ENCODE results near the gene BABAM2. TPM values are rescaled to one million over a fixed set of nuclear protein-coding genes. Genes with fewer than 3 reads are reported as not detected.

Gene BABAM2
- total RNA-seq, 1 donor from 2014 or later, result 34.6 TPM

DNA sequence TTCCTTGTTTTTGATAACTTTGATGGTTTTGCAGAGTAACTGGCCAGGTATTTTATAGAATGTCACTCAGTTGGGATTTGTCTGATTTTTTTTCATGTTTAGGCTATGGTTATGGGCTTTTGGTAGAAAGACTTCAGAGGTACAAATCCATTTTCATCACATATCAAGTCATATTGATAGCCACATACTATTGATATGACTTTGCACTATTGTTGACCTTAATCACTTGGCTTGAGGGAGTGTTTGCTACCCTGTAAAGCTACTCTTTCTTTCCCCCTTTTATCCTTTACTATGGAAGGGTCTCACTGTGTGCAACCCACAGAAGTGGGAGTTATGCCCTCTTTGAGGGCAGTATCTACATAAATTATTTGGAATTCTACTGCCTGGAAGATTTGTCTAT is 109.8 kb downstream of the BABAM2 start:
- Mint-ChIP-seq H3K27me3 (ENCODE audit: insufficient read depth, low read depth) (peaks cover 2% of the 10 kb centered on the region), H3K4me3 (no peak overlapping the region), H3K36me3 (peaks cover 4% of the 10 kb centered on the region), H3K9me3 (no peaks in the 10 kb centered on the region), H3K27ac (no peak overlapping the region), H3K4me1 (no peaks in the 10 kb centered on the region)
- H3F3A ChIP-seq (ENCODE audit: low read depth), result no peaks in the 10 kb centered on the region
- H3K4me1 ChIP-seq, result no peaks in the 10 kb centered on the region
- no peaks in the 10 kb centered on the region for H4K20me1 ChIP-seq (ENCODE audit: low read depth)
- no peak overlapping the region for H3K4me3 ChIP-seq
- no peak overlapping the region for H3K27ac ChIP-seq
- DNase-seq (ENCODE audit: low spot score), result no peak
- no peaks in the 10 kb centered on the region for H3K36me3 ChIP-seq
- no peaks in the 10 kb centered on the region for H3K79me2 ChIP-seq (ENCODE audit: low read depth)
- H3K27me3 ChIP-seq, result no peaks in the 10 kb centered on the region
- TF ChIP-seq, protein P1, sequence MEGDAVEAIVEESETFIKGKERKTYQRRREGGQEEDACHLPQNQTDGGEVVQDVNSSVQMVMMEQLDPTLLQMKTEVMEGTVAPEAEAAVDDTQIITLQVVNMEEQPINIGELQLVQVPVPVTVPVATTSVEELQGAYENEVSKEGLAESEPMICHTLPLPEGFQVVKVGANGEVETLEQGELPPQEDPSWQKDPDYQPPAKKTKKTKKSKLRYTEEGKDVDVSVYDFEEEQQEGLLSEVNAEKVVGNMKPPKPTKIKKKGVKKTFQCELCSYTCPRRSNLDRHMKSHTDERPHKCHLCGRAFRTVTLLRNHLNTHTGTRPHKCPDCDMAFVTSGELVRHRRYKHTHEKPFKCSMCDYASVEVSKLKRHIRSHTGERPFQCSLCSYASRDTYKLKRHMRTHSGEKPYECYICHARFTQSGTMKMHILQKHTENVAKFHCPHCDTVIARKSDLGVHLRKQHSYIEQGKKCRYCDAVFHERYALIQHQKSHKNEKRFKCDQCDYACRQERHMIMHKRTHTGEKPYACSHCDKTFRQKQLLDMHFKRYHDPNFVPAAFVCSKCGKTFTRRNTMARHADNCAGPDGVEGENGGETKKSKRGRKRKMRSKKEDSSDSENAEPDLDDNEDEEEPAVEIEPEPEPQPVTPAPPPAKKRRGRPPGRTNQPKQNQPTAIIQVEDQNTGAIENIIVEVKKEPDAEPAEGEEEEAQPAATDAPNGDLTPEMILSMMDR (IDR thresholded peaks at IDR 0.05), result no peak
- TF ChIP-seq EZH2 (IDR thresholded peaks at IDR 0.05), result no peak
- no peaks in the 10 kb centered on the region for H3K9me3 ChIP-seq (ENCODE audit: low read depth)
- H2AFZ ChIP-seq (replicated peaks), result no peak overlapping the region
- H3K4me2 ChIP-seq, result no peak overlapping the region
- H3K9ac ChIP-seq, result no peak overlapping the region

DNA sequence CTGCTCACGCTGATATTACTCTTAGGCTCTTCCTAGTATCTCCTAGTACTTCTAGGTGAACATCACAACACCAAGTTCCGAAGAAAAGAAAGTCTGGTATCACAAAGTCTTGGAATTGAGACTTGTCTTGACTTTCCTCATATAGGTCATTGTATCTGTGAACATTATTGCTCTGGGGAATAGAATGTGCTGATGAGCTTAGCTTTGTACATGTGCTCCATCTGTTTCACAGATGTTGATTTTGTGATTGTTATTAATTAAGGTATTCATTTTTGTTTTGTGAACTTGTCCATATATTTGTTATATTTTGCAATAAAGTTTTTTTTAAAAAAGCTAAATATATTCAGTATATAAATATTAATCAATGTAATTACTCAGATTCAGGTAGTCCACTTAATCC is 111.7 kb downstream of the BABAM2 start:
- no peak overlapping the region for H3K9ac ChIP-seq
- Mint-ChIP-seq H3K9me3 (no peaks in the 10 kb centered on the region), H3K4me3 (no peak overlapping the region), H3K36me3 (no peaks in the 10 kb centered on the region), H3K4me1 (no peaks in the 10 kb centered on the region), H3K27ac (no peak overlapping the region), H3K27me3 (ENCODE audit: insufficient read depth, low read depth) (no peaks in the 10 kb centered on the region)
- H3K4me3 ChIP-seq, result no peak overlapping the region
- no peaks in the 10 kb centered on the region for H3K79me2 ChIP-seq (ENCODE audit: low read depth)
- no peaks in the 10 kb centered on the region for H3K36me3 ChIP-seq
- no peak for DNase-seq (ENCODE audit: low spot score)
- H3K9me3 ChIP-seq (ENCODE audit: low read depth), result no peaks in the 10 kb centered on the region
- no peak overlapping the region for H2AFZ ChIP-seq (replicated peaks)
- no peak overlapping the region for H3K4me2 ChIP-seq
- H3K4me1 ChIP-seq, result no peaks in the 10 kb centered on the region
- no peak overlapping the region for H3K27ac ChIP-seq
- no peaks in the 10 kb centered on the region for H3K27me3 ChIP-seq
- no peaks in the 10 kb centered on the region for H4K20me1 ChIP-seq (ENCODE audit: low read depth)
- no peaks in the 10 kb centered on the region for H3F3A ChIP-seq (ENCODE audit: low read depth)
- TF ChIP-seq EZH2phosphoT487 (IDR thresholded peaks at IDR 0.05), result no peak
- no peak for TF ChIP-seq EZH2 (IDR thresholded peaks at IDR 0.05)
- TF ChIP-seq, protein P1 (IDR thresholded peaks at IDR 0.05), result no peak

DNA sequence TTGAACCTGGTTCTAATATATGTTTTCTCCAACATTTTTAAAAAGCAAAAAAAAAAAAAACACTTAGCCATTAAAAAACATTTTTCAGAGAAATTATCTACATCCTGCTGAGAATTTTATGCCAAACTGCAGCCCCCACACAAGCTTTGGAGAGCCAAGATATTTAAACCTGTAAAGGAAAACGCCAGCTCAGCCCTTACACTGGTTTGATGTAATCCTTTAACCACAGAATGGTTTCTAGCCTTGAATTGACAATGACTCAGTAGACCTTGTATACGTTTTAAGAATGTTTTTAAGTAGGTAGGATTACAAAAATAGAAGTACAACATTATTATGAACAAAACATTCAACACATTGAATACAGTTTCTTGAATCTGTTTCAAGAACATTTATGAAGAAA is 113.6 kb downstream of the BABAM2 start:
- no peak overlapping the region for H3K9ac ChIP-seq
- H3K36me3 ChIP-seq, result no peaks in the 10 kb centered on the region
- no peaks in the 10 kb centered on the region for H3K36me3 Mint-ChIP-seq
- no peak for DNase-seq (ENCODE audit: low spot score)
- no peaks in the 10 kb centered on the region for H3K27me3 ChIP-seq
- no peaks in the 10 kb centered on the region for H4K20me1 ChIP-seq (ENCODE audit: low read depth)
- H3K79me2 ChIP-seq (ENCODE audit: low read depth), result no peaks in the 10 kb centered on the region
- no peak for TF ChIP-seq EZH2phosphoT487 (IDR thresholded peaks at IDR 0.05)
- TF ChIP-seq EZH2 (IDR thresholded peaks at IDR 0.05), result no peak
- TF ChIP-seq, protein P1 (IDR thresholded peaks at IDR 0.05), result no peak
- H3K4me3 Mint-ChIP-seq, result no peak overlapping the region
- H3K27me3 Mint-ChIP-seq (ENCODE audit: insufficient read depth, low read depth), result peaks cover 3% of the 10 kb centered on the region
- H3K4me2 ChIP-seq, result no peak overlapping the region
- no peaks in the 10 kb centered on the region for H3K9me3 Mint-ChIP-seq
- H3K4me3 ChIP-seq, result no peak overlapping the region
- H2AFZ ChIP-seq (replicated peaks), result no peak overlapping the region
- no peaks in the 10 kb centered on the region for H3F3A ChIP-seq (ENCODE audit: low read depth)
- no peak overlapping the region for H3K27ac ChIP-seq
- no peak overlapping the region for H3K27ac Mint-ChIP-seq
- no peaks in the 10 kb centered on the region for H3K4me1 Mint-ChIP-seq
- no peaks in the 10 kb centered on the region for H3K4me1 ChIP-seq
- no peaks in the 10 kb centered on the region for H3K9me3 ChIP-seq (ENCODE audit: low read depth)

DNA sequence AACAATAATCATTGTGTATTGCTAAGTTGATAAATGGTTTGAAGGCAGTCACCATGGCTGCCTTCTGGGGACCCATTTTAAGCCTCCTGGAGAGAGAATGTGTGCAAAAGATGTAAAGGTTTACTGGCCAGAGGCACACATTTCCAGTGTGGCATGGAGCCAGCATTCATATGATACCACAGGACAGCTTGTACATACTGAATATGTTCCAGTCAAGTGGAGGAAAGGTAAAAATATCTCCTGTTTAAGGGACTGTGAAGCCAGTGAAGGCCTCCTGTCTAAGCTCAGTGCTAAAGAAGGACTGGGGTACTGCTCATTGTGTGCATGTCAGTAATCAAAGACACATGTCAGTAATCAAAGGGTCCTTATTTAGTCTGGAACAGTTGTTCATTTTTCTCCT is 119.2 kb downstream of the BABAM2 start:
- no peaks in the 10 kb centered on the region for H3K9me3 ChIP-seq (ENCODE audit: low read depth)
- H3K4me3 Mint-ChIP-seq, result no peak overlapping the region
- no peaks in the 10 kb centered on the region for H3F3A ChIP-seq (ENCODE audit: low read depth)
- no peaks in the 10 kb centered on the region for H3K79me2 ChIP-seq (ENCODE audit: low read depth)
- DNase-seq (ENCODE audit: low spot score), result no peak
- H3K27ac ChIP-seq, result no peak overlapping the region
- no peaks in the 10 kb centered on the region for H3K4me1 ChIP-seq
- no peak overlapping the region for H3K27ac Mint-ChIP-seq
- H3K4me1 Mint-ChIP-seq, result peaks cover 4% of the 10 kb centered on the region
- TF ChIP-seq EZH2phosphoT487 (IDR thresholded peaks at IDR 0.05), result no peak
- H3K27me3 Mint-ChIP-seq (ENCODE audit: insufficient read depth, low read depth), result peaks cover 3% of the 10 kb centered on the region
- H3K9ac ChIP-seq, result no peak overlapping the region
- H3K27me3 ChIP-seq, result no peaks in the 10 kb centered on the region
- H3K4me3 ChIP-seq, result no peak overlapping the region
- H3K9me3 Mint-ChIP-seq, result no peaks in the 10 kb centered on the region
- no peaks in the 10 kb centered on the region for H3K36me3 Mint-ChIP-seq
- no peak overlapping the region for H3K4me2 ChIP-seq
- no peaks in the 10 kb centered on the region for H3K36me3 ChIP-seq
- H4K20me1 ChIP-seq (ENCODE audit: low read depth), result peaks cover 29% of the 10 kb centered on the region
- H2AFZ ChIP-seq (replicated peaks), result no peak overlapping the region

Measured in neural progenitor cell (in vitro differentiated cells).